K562 (cell line): Measurements from ENCODE around the gene TXN2. TPM values are rescaled to one million over a fixed set of nuclear protein-coding genes. Genes with fewer than 3 reads are reported as not detected.

Experiments used
- CBX1 ChIP-seq: sonication (generic); IDR thresholded peaks from 2 replicates; pipeline ENCODE4 v1.6.1; 2016; ENCODE audit warnings: antibody characterized with exemption, low read depth, mild to moderate bottlenecking
- CREBBP ChIP-seq: IDR thresholded peaks from one replicate; pipeline ENCODE4 v1.6.1; 2012; ENCODE audit warnings: low read depth, mild to moderate bottlenecking, control low read depth, inconsistent platforms, low read length
- CREM ChIP-seq: IDR thresholded peaks from 2 replicates; pipeline ENCODE4 v1.6.1; 2014; ENCODE audit warnings: antibody characterized with exemption, low read depth
- MYNN ChIP-seq, 2 experiments: sonication (generic); formaldehyde crosslinking in 1 of 2; IDR thresholded peaks; 2 replicates each; pipeline versions ENCODE4 v1.5.0 to v1.6.1; 2016 to 2020; ENCODE audit warnings: antibody characterized with exemption in 1 of 2, missing genetic modification reagents in 1 of 2
- NR2F6 ChIP-seq: fragments of 450-650 bp; formaldehyde crosslinking; IDR thresholded peaks from 2 replicates; pipeline ENCODE4 v1.4.0; 2020; ENCODE audit warnings: mild to moderate bottlenecking
- RBM22 ChIP-seq: fragments of 200-400 bp; formaldehyde crosslinking; IDR thresholded peaks from 2 replicates; pipeline ENCODE4 v1.6.1; 2018; ENCODE audit warnings: low read length, low read depth; ENCODE audit not compliant: poor library complexity, severe bottlenecking
- RBM25 ChIP-seq: fragments of 200-400 bp; formaldehyde crosslinking; IDR thresholded peaks from 2 replicates; pipeline ENCODE4 v1.6.1; 2018; ENCODE audit warnings: low read length, low read depth, moderate library complexity; ENCODE audit not compliant: severe bottlenecking
- SAP30 ChIP-seq: fragments of 200-600 bp; sonication (generic); IDR thresholded peaks from 2 replicates; pipeline ENCODE4 v1.6.1; 2012; ENCODE audit warnings: borderline replicate concordance, low read depth, mild to moderate bottlenecking, moderate library complexity, low read length, control low read depth, inconsistent platforms; ENCODE audit not compliant: insufficient read depth, poor library complexity, severe bottlenecking
- SRSF9 ChIP-seq: fragments of 200-400 bp; formaldehyde crosslinking; IDR thresholded peaks from 2 replicates; pipeline ENCODE4 v1.6.1; 2017; ENCODE audit warnings: low read depth, low read length, borderline replicate concordance
- TAL1 ChIP-seq: fragments of 450-650 bp; IDR thresholded peaks from 2 replicates; pipeline ENCODE4 v1.6.1; 2016; ENCODE audit warnings: mild to moderate bottlenecking
- TRIM28 ChIP-seq: fragments of 450-650 bp; IDR thresholded peaks from 2 replicates; pipeline ENCODE4 v1.6.1; 2017
- ZNF121 ChIP-seq: sonication (generic); formaldehyde crosslinking; conservative IDR thresholded peaks from 2 replicates; pipeline ENCODE4 v1.8.0; 2022; ENCODE audit warnings: missing genetic modification reagents
- ZNF274 ChIP-seq: IDR thresholded peaks from 2 replicates; pipeline ENCODE4 v1.6.1; 2011; ENCODE audit warnings: low read depth, mild to moderate bottlenecking, low read length, moderate library complexity, borderline replicate concordance
- ZNF707 ChIP-seq: fragments of 250-450 bp; sonication (Bioruptor Pico); conservative IDR thresholded peaks from 2 replicates; pipeline ENCODE4 v1.8.0; 2022; ENCODE audit warnings: inconsistent platforms, mild to moderate bottlenecking, moderate library complexity
- ZNF764 ChIP-seq: fragments of 250-450 bp; sonication (Bioruptor Pico); IDR thresholded peaks from 2 replicates; pipeline ENCODE4 v1.4.0; 2020; ENCODE audit warnings: low read depth, mild to moderate bottlenecking, moderate library complexity
- ZNF780A ChIP-seq: fragments of 250-450 bp; sonication (Bioruptor Pico); IDR thresholded peaks from 2 replicates; pipeline ENCODE4 v1.5.0; 2021; ENCODE audit warnings: mild to moderate bottlenecking
- polyA plus RNA-seq, 8 experiments: library from polyadenylated mRNA; depleted of rRNA in 4 of 8; stranded (reverse) in 5 of 8; unstranded in 3 of 8; fragments of >200 nt; fragmentation: Nextera tagmentation in 2 of 8; fragmentation: Illumina TruSeq in 1 of 8; extraction: Ambion mirVana in 2 of 8; extraction: Trizol in 1 of 8; gene quantifications; 2 replicates each; pipeline versions ENCODE4 v1.2.1 to v1.2.3, GENCODE V29; 2011 to 2014; ENCODE audit warnings: inconsistent platforms in 1 of 8, missing spikeins in 1 of 8
- total RNA-seq, 7 experiments: library from RNA; depleted of rRNA in 6 of 7; stranded (reverse); fragments of >200 nt in 6 of 7; fragmentation: Illumina TruSeq in 2 of 7; extraction: Trizol in 2 of 7; gene quantifications; 2 replicates each; pipeline versions ENCODE4 v1.2.1 to v1.2.3, GENCODE V29; 2011 to 2021; ENCODE audit warnings: low replicate concordance in 1 of 7
- TF ChIP-seq, protein P1 (sequence below): fragments of 450-650 bp; IDR thresholded peaks from 2 replicates; pipeline ENCODE4 v1.6.1; 2016; ENCODE audit warnings: borderline replicate concordance
- TF ChIP-seq, protein P2 (sequence below): conservative IDR thresholded peaks from 2 replicates; pipeline ENCODE4 v1.6.1; 2011; ENCODE audit warnings: low read depth, mild to moderate bottlenecking, low read length; ENCODE audit not compliant: control insufficient read depth
- TF ChIP-seq, protein P3 (sequence below), 2 experiments: IDR thresholded peaks in 1 of 2; conservative IDR thresholded peaks in 1 of 2; 2 replicates each; pipeline ENCODE4 v1.6.1; 2016; ENCODE audit warnings: low read depth in 2 of 2, mild to moderate bottlenecking in 1 of 2, missing compliant biosample characterization in 1 of 2, missing genetic modification characterization in 1 of 2, moderate library complexity in 1 of 2

The TXN2 gene
- total and polyA plus RNA-seq, 9 of the 15 experiments (the other 6 are each of a cell fraction or from before 2014, with no cell fraction given): 48.5 to 399 (median 118) TPM

DNA sequence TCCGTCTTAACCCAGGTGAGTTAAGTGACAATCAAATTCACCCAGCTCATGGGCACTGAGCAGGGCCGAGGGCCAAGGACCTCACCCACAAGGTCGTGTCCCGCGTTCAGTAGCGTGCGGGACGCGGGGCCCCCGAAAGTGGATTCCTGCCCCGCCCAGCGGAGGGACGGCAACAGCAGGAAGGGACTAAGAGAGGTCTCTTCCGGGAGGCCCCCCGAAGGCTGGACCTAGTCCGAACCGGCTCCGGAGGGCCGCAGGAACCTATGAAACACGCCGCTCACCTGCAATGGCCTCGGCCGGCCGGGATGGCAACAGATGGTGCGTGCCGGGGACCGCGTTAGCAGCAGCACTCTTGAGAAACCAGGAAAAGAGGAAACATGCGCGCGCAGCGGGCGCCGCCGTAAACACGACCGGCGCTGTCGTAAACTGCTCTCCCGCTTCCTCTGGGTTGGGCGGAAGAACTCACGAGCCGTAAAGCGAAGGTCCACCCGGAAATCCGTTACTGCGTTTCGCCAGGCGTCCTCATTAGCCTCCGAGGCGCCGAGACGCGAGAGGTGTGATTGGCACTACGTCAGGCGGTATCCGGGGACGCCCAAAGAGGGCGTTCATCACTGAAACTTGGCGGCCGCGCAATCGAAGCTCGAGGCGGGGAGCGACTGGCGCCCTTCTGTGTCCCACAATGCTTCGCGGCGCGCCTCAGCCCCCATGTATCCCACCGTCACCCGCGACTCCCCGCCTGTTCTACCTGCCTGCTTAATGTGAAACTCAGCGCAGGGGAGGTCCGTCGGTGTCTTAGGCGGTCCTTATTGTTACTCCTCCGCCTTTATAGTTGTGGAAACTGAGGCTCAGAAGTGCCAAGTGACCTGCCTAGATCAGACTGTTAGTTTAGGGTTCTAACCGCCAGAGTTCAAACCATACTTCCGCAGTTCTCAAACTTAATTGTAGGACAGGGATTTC, 47.6 kb upstream of the TXN2 start, which contains the start of gene EIF3D (continued):
- TF ChIP-seq, protein P1, sequence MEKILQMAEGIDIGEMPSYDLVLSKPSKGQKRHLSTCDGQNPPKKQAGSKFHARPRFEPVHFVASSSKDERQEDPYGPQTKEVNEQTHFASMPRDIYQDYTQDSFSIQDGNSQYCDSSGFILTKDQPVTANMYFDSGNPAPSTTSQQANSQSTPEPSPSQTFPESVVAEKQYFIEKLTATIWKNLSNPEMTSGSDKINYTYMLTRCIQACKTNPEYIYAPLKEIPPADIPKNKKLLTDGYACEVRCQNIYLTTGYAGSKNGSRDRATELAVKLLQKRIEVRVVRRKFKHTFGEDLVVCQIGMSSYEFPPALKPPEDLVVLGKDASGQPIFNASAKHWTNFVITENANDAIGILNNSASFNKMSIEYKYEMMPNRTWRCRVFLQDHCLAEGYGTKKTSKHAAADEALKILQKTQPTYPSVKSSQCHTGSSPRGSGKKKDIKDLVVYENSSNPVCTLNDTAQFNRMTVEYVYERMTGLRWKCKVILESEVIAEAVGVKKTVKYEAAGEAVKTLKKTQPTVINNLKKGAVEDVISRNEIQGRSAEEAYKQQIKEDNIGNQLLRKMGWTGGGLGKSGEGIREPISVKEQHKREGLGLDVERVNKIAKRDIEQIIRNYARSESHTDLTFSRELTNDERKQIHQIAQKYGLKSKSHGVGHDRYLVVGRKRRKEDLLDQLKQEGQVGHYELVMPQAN: peak; percentile 88; the same call in 1 of the 2 replicates
- TF ChIP-seq CREBBP (no peak), CREM (peak; percentile 92), ZNF274 (no peak), RBM25 (no peak), CBX1 (0 out of 2 replicates have a peak, but pooled peaks have one; percentile 51), RBM22 (peak; percentile 78), ZNF121 (CRISPR knock-in tag) (no peak), TAL1 (no peak), ZNF764 (CRISPR knock-in tag) (no peak), NR2F6 (CRISPR knock-in tag) (no peak), ZNF707 (no peak), SRSF9 (no peak), ZNF780A (CRISPR knock-in tag) (no peak), TRIM28 (no peak), MYNN (IDR thresholded peaks at IDR 0.05) (no peak), MYNN (CRISPR knock-in tag; IDR thresholded peaks at IDR 0.05) (no peak), SAP30 (peak; percentile 63)
- TF ChIP-seq, protein P2, sequence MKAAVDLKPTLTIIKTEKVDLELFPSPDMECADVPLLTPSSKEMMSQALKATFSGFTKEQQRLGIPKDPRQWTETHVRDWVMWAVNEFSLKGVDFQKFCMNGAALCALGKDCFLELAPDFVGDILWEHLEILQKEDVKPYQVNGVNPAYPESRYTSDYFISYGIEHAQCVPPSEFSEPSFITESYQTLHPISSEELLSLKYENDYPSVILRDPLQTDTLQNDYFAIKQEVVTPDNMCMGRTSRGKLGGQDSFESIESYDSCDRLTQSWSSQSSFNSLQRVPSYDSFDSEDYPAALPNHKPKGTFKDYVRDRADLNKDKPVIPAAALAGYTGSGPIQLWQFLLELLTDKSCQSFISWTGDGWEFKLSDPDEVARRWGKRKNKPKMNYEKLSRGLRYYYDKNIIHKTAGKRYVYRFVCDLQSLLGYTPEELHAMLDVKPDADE: no peak; the same call in 1 of the 2 replicates
- TF ChIP-seq, protein P3, sequence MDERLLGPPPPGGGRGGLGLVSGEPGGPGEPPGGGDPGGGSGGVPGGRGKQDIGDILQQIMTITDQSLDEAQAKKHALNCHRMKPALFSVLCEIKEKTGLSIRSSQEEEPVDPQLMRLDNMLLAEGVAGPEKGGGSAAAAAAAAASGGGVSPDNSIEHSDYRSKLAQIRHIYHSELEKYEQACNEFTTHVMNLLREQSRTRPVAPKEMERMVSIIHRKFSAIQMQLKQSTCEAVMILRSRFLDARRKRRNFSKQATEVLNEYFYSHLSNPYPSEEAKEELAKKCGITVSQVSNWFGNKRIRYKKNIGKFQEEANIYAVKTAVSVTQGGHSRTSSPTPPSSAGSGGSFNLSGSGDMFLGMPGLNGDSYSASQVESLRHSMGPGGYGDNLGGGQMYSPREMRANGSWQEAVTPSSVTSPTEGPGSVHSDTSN (CRISPR knock-in tag; IDR thresholded peaks at IDR 0.05; ENCODE audit: low read depth): peak; percentile 38; the same call in 1 of the 2 replicates
- TF ChIP-seq, protein P3 (tag; conservative IDR thresholded peaks at IDR 0.05; ENCODE audit: low read depth): no peak; the same call in 1 of the 2 replicates
